Activated CD4-positive, alpha-beta memory T cell treated with anti-CD3 and anti-CD28 coated beads for 36 hours (primary cell): ENCODE data around the gene IGSF1. TPM values are rescaled to one million over a fixed set of nuclear protein-coding genes. Genes with fewer than 3 reads are reported as not detected.

Source experiments
- CTCF ChIA-PET: fragments of 350-600 bp; sonication (Branson Sonifier 250); formaldehyde crosslinking; loops from one replicate; lab custom pipeline; 2021; ENCODE audit warnings: antibody characterized with exemption, inconsistent platforms; lab: Charles Lee
- POLR2A ChIA-PET: fragments of 350-600 bp; sonication (Branson Sonifier 250); formaldehyde crosslinking; loops from one replicate; lab custom pipeline; 2021; ENCODE audit warnings: antibody characterized with exemption; lab: Charles Lee
- DNase-seq: peaks from one replicate; pipeline ENCODE4 v3.0.0-alpha.2; 2020
- H3K27ac Mint-ChIP-seq: one replicate; pipeline ENCODE4 v1.8.0; 2021; ENCODE audit warnings: mixed read lengths
- H3K27me3 Mint-ChIP-seq: one replicate; pipeline ENCODE4 v1.8.0; 2021; ENCODE audit warnings: mixed read lengths
- H3K36me3 Mint-ChIP-seq: one replicate; pipeline ENCODE4 v1.8.0; 2021; ENCODE audit warnings: mixed read lengths
- H3K4me1 Mint-ChIP-seq: one replicate; pipeline ENCODE4 v1.8.0; 2021; ENCODE audit warnings: low read depth, mixed read lengths
- H3K4me3 Mint-ChIP-seq: one replicate; pipeline ENCODE4 v1.8.0; 2021; ENCODE audit warnings: mild to moderate bottlenecking, mixed read lengths
- H3K9me3 Mint-ChIP-seq: one replicate; pipeline ENCODE4 v1.8.0; 2021; ENCODE audit warnings: mixed read lengths
- intact Hi-C: fragments of 100-400 bp; cut with micrococcal nuclease; formaldehyde crosslinking; loops from one replicate; pipeline ENCODE4 v1.15.1; 2023
- total RNA-seq, 2 experiments: library from RNA; stranded (reverse); gene quantifications; one replicate each; pipeline ENCODE4 v1.2.3, GENCODE V29; 2021

IGSF1 gene
- total RNA-seq, 2 experiments from 2014 or later, result not detected

- ChIA-PET POLR2A (no interaction called here), CTCF (no interaction called here)
- Mint-ChIP-seq H3K4me1 (no peaks in the 10 kb centered on the region), H3K9me3 (no peaks in the 10 kb centered on the region), H3K27ac (no peak overlapping the region), H3K36me3 (no peaks in the 10 kb centered on the region), H3K27me3 (no peaks in the 10 kb centered on the region), H3K4me3 (no peak overlapping the region)
- DNase-seq, result no peak
- intact Hi-C loops, result no loop called here
These were observed 9.7 kb upstream of the IGSF1 start for GRCh38 chrX:131298846-131299245.

- H3K4me3 Mint-ChIP-seq, result no peak overlapping the region
- CTCF ChIA-PET, result no interaction called here
These were observed 8.9 kb upstream of the IGSF1 start for GRCh38 chrX:131298036-131298435.

GRCh38 chrX:131289527-131289926, 421 bp upstream of the IGSF1 start:
- intact Hi-C loops, result no loop called here
- Mint-ChIP-seq H3K4me1 (peaks cover 4% of the 10 kb centered on the region), H3K27me3 (peaks cover 1% of the 10 kb centered on the region), H3K9me3 (no peaks in the 10 kb centered on the region), H3K4me3 (no peak overlapping the region), H3K27ac (no peak overlapping the region), H3K36me3 (no peaks in the 10 kb centered on the region)
- CTCF ChIA-PET, result no interaction called here
- POLR2A ChIA-PET, result no interaction called here
- DNase-seq, result no peak

More at GRCh38 chrX:131298036-131298435, 8.9 kb upstream of the IGSF1 start:
- Mint-ChIP-seq H3K4me1 (no peaks in the 10 kb centered on the region), H3K9me3 (no peaks in the 10 kb centered on the region), H3K27me3 (no peaks in the 10 kb centered on the region), H3K27ac (no peak overlapping the region), H3K36me3 (no peaks in the 10 kb centered on the region)
- POLR2A ChIA-PET, result no interaction called here
- intact Hi-C loops, result no loop called here
- no peak for DNase-seq

GRCh38 chrX:131288188-131288587, 918 bp downstream of the IGSF1 start:
- no peaks in the 10 kb centered on the region for H3K9me3 Mint-ChIP-seq

GRCh38 chrX:131287560-131288179, 1.4 kb downstream of the IGSF1 start:
- Mint-ChIP-seq H3K27me3 (peaks cover 3% of the 10 kb centered on the region), H3K9me3 (no peaks in the 10 kb centered on the region), H3K4me1 (peaks cover 4% of the 10 kb centered on the region), H3K4me3 (no peak overlapping the region), H3K27ac (no peak overlapping the region), H3K36me3 (no peaks in the 10 kb centered on the region)
- intact Hi-C loops, result no loop called here
- ChIA-PET POLR2A (no interaction called here), CTCF (no interaction called here)
- no peak for DNase-seq

More at GRCh38 chrX:131288188-131288587, 918 bp downstream of the IGSF1 start:
- ChIA-PET CTCF (no interaction called here), POLR2A (no interaction called here)
- no peak overlapping the region for H3K4me3 Mint-ChIP-seq
- no peak overlapping the region for H3K27ac Mint-ChIP-seq
- no peaks in the 10 kb centered on the region for H3K36me3 Mint-ChIP-seq
- intact Hi-C loops, result no loop called here
- H3K4me1 Mint-ChIP-seq, result peaks cover 4% of the 10 kb centered on the region
- H3K27me3 Mint-ChIP-seq, result peaks cover 3% of the 10 kb centered on the region
- DNase-seq, result no peak

GRCh38 chrX:131279617-131280016, 9.5 kb downstream of the IGSF1 start:
- H3K27ac Mint-ChIP-seq, result no peak overlapping the region
- no peak overlapping the region for H3K4me3 Mint-ChIP-seq
- no peak for DNase-seq
- no peaks in the 10 kb centered on the region for H3K9me3 Mint-ChIP-seq
- CTCF ChIA-PET, result no interaction called here
- H3K4me1 Mint-ChIP-seq, result no peaks in the 10 kb centered on the region
- POLR2A ChIA-PET, result no interaction called here
- intact Hi-C loops, result no loop called here
- peaks cover 1% of the 10 kb centered on the region for H3K27me3 Mint-ChIP-seq
- H3K36me3 Mint-ChIP-seq, result no peaks in the 10 kb centered on the region

- Mint-ChIP-seq H3K27ac (no peak overlapping the region), H3K27me3 (peaks cover 1% of the 10 kb centered on the region), H3K9me3 (no peaks in the 10 kb centered on the region), H3K4me3 (no peak overlapping the region), H3K36me3 (no peaks in the 10 kb centered on the region), H3K4me1 (no peaks in the 10 kb centered on the region)
- CTCF ChIA-PET, result no interaction called here
- POLR2A ChIA-PET, result no interaction called here
- intact Hi-C loops, result no loop called here
- no peak for DNase-seq
These were observed 9.9 kb downstream of the IGSF1 start for GRCh38 chrX:131279197-131279596.

- H3K27me3 Mint-ChIP-seq, result no peaks in the 10 kb centered on the region
- POLR2A ChIA-PET, result no interaction called here
- no peaks in the 10 kb centered on the region for H3K9me3 Mint-ChIP-seq
- intact Hi-C loops, result no loop called here
- no peak for DNase-seq
- H3K36me3 Mint-ChIP-seq, result no peaks in the 10 kb centered on the region
- no peaks in the 10 kb centered on the region for H3K4me1 Mint-ChIP-seq
- no peak overlapping the region for H3K4me3 Mint-ChIP-seq
- H3K27ac Mint-ChIP-seq, result no peak overlapping the region
- CTCF ChIA-PET, result no interaction called here
These were observed 11.5 kb downstream of the IGSF1 start for GRCh38 chrX:131277543-131278136.

GRCh38 chrX:131273011-131273410, 16.1 kb downstream of the IGSF1 start:
- no peak overlapping the region for H3K4me3 Mint-ChIP-seq
- CTCF ChIA-PET, result no interaction called here
- no peaks in the 10 kb centered on the region for H3K27me3 Mint-ChIP-seq

GRCh38 chrX:131271826-131272225, 17.3 kb downstream of the IGSF1 start:
- DNase-seq, result no peak
- H3K4me3 Mint-ChIP-seq, result no peak overlapping the region
- H3K36me3 Mint-ChIP-seq, result no peaks in the 10 kb centered on the region
- no peaks in the 10 kb centered on the region for H3K9me3 Mint-ChIP-seq
- ChIA-PET POLR2A (no interaction called here), CTCF (no interaction called here)
- H3K27me3 Mint-ChIP-seq, result no peaks in the 10 kb centered on the region
- intact Hi-C loops, result no loop called here
- H3K4me1 Mint-ChIP-seq, result no peaks in the 10 kb centered on the region
- H3K27ac Mint-ChIP-seq, result no peak overlapping the region

More at GRCh38 chrX:131273011-131273410, 16.1 kb downstream of the IGSF1 start:
- no peak for DNase-seq
- Mint-ChIP-seq H3K9me3 (no peaks in the 10 kb centered on the region), H3K27ac (no peak overlapping the region), H3K4me1 (no peaks in the 10 kb centered on the region), H3K36me3 (no peaks in the 10 kb centered on the region)
- POLR2A ChIA-PET, result no interaction called here
- intact Hi-C loops, result no loop called here

- Mint-ChIP-seq H3K27ac (no peak overlapping the region), H3K27me3 (no peaks in the 10 kb centered on the region), H3K36me3 (no peaks in the 10 kb centered on the region), H3K9me3 (no peaks in the 10 kb centered on the region), H3K4me3 (no peak overlapping the region), H3K4me1 (no peaks in the 10 kb centered on the region)
- no peak for DNase-seq
- CTCF ChIA-PET, result no interaction called here
- POLR2A ChIA-PET, result no interaction called here
- intact Hi-C loops, result no loop called here
These were observed 17.8 kb downstream of the IGSF1 start for GRCh38 chrX:131271274-131271673.

- H3K27me3 Mint-ChIP-seq, result no peaks in the 10 kb centered on the region
- CTCF ChIA-PET, result no interaction called here
- no peak for DNase-seq
- no peak overlapping the region for H3K4me3 Mint-ChIP-seq
- intact Hi-C loops, result no loop called here
- POLR2A ChIA-PET, result no interaction called here
- H3K36me3 Mint-ChIP-seq, result no peaks in the 10 kb centered on the region
- no peak overlapping the region for H3K27ac Mint-ChIP-seq
- H3K4me1 Mint-ChIP-seq, result no peaks in the 10 kb centered on the region
- no peaks in the 10 kb centered on the region for H3K9me3 Mint-ChIP-seq
These were observed 19.0 kb downstream of the IGSF1 start for GRCh38 chrX:131270080-131270479.

GRCh38 chrX:131264665-131265064, 24.4 kb downstream of the IGSF1 start:
- POLR2A ChIA-PET, result no interaction called here
- Mint-ChIP-seq H3K36me3 (no peaks in the 10 kb centered on the region), H3K9me3 (no peaks in the 10 kb centered on the region), H3K4me1 (peaks cover 2% of the 10 kb centered on the region), H3K4me3 (no peak overlapping the region), H3K27me3 (no peaks in the 10 kb centered on the region), H3K27ac (no peak overlapping the region)
- intact Hi-C loops, result no loop called here
- CTCF ChIA-PET, result no interaction called here
- no peak for DNase-seq
